HG02571 (cell line): Measurements from ENCODE around the gene FPR1.

ENCODE experiments used
- ATAC-seq: cut with Tn5 transposase; IDR thresholded peaks from one replicate; pipeline ENCODE4 v1.9.1; 2021; ENCODE audit warnings: mild to moderate bottlenecking, moderate library complexity; ENCODE audit not compliant: unreplicated experiment

The FPR1 gene

GRCh38 chr19:51708811-51709210 is 42.9 kb downstream of the FPR1 start:
- ATAC-seq = no peak

- ATAC-seq = no peak
Measured at GRCh38 chr19:51706885-51707284, 44.8 kb downstream of the FPR1 start.

- ATAC-seq = no peak
Measured at GRCh38 chr19:51706296-51706695, 45.4 kb downstream of the FPR1 start.

- ATAC-seq = no peak
Measured at GRCh38 chr19:51704626-51705025, 47.1 kb downstream of the FPR1 start.

- ATAC-seq = peak; percentile 83
Measured at GRCh38 chr19:51703575-51704515, 47.8 kb downstream of the FPR1 start.

GRCh38 chr19:51702825-51703574 is 48.7 kb downstream of the FPR1 start:
- no peak for ATAC-seq

- ATAC-seq = no peak
Measured at GRCh38 chr19:51702103-51702824, 49.4 kb downstream of the FPR1 start.

- ATAC-seq = no peak
Measured at GRCh38 chr19:51701468-51702100, 50.1 kb downstream of the FPR1 start.

GRCh38 chr19:51699170-51699569 is 52.5 kb downstream of the FPR1 start:
- no peak for ATAC-seq

- ATAC-seq = no peak
Measured at GRCh38 chr19:51698296-51698695, 53.4 kb downstream of the FPR1 start.

GRCh38 chr19:51697169-51697776 is 54.4 kb downstream of the FPR1 start:
- no peak for ATAC-seq

- ATAC-seq = no peak
Measured at GRCh38 chr19:51696606-51697005, 55.1 kb downstream of the FPR1 start.
